ENCODE results near the gene PANK4. TPM values are rescaled to one million over a fixed set of nuclear protein-coding genes. Genes with fewer than 3 reads are reported as not detected.

PANK4 gene
- total and polyA plus RNA-seq, 12 donors = 13.8 to 50.2 (median 28.4) TPM

DNA sequence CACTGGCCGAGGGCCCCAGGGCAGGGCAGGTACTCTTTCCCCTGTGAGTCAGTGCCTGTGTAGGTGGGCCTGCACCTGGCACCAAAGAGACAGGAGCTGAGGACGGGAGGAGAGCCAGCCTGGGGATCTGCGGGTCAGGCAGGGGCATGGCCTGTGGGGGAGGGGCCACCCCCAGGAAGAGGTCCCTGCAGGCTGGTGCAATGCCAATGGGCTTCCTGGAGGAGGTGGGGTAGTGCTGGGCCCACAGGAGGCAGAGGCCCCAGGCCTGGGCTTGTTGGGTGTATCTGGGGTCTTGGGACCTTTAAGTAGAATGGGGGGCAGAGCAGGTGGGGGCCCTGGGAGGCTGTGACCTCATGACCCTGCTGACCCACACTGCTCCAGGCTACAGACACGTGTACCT lies 27.1 kb downstream of the PANK4 start:
- intact Hi-C loops (cut with DNase I) = no loop called here
- no peak for TF ChIP-seq CTCF (IDR thresholded peaks at IDR 0.05)
- no peak for TF ChIP-seq POLR2A (IDR thresholded peaks at IDR 0.05)
- Histone ChIP-seq H3K27ac (no peak overlapping the region), H3K27me3 (peaks cover 13% of the 10 kb centered on the region), H3K4me3 (no peak overlapping the region), H3K9me3 (replicated peaks in 1 of 3) (no peaks in the 10 kb centered on the region), H3K4me1 (replicated peaks in 1 of 2) (peaks cover 0 to 7% of the 10 kb centered on the region in 2 donors), H3K36me3 (replicated peaks in 1 of 2) (no peaks in the 10 kb centered on the region)
- DNase-seq = no peak
- WGBS, 4 donors = 52 to 70% (median 59%) methylated on average over 2 to 4 of the region's 4 CpGs

DNA sequence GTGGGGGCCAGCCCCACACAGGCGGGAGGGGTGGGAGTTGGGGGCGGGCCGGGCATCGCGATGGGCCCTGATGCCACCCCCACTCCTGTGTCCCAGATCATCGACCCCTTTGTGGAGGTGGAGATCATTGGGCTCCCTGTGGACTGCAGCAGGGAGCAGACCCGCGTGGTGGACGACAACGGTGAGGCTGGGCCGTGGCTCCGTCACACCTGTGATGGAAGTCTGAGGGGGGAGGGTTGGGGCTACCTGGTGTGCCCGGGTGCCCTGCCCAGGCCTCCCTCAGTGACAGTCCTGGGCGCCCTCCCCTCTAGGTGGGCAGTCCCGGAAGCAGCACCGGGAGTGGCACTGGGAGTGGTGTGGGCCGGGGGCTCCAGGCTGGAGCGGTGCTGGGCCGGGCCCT lies 27.7 kb downstream of the PANK4 start:
- WGBS, 4 donors = 79 to 82% (median 82%) methylated on average over 11 to 19 of the region's 19 CpGs; no CpG with 5 or more reads in 1 of the 4 donors
- Histone ChIP-seq H3K9me3 (replicated peaks in 1 of 3) (no peaks in the 10 kb centered on the region), H3K4me3 (no peak overlapping the region), H3K36me3 (replicated peaks in 1 of 2) (no peaks in the 10 kb centered on the region), H3K27ac (no peak overlapping the region), H3K27me3 (peaks cover 13% of the 10 kb centered on the region), H3K4me1 (replicated peaks in 1 of 2) (peaks cover 0 to 12% of the 10 kb centered on the region in 2 donors)
- no peak for DNase-seq
- TF ChIP-seq POLR2A (IDR thresholded peaks at IDR 0.05) (no peak), CTCF (IDR thresholded peaks at IDR 0.05) (no peak)
- intact Hi-C loops (cut with DNase I) = no loop called here

GRCh38 chr1:2497891-2498290 lies 28.5 kb downstream of the PANK4 start:
- no peak for DNase-seq
- TF ChIP-seq CTCF (IDR thresholded peaks at IDR 0.05) (no peak), POLR2A (IDR thresholded peaks at IDR 0.05) (no peak)
- intact Hi-C loops (cut with DNase I) = no loop called here
- H3K4me3 ChIP-seq = no peak overlapping the region
- no peaks in the 10 kb centered on the region for H3K36me3 ChIP-seq (replicated peaks in 1 of 2)
- H3K9me3 ChIP-seq (replicated peaks in 1 of 3) = no peaks in the 10 kb centered on the region
- 68 to 80% (median 70%) methylated on average over 1 to 4 of the region's 4 CpGs; no CpG with 5 or more reads in 1 of the 4 donors for WGBS, 4 donors
- H3K27me3 ChIP-seq = peaks cover 13% of the 10 kb centered on the region
- no peak overlapping the region for H3K27ac ChIP-seq
- H3K4me1 ChIP-seq (replicated peaks in 1 of 2) = peaks cover 0 to 12% of the 10 kb centered on the region in 2 donors

DNA sequence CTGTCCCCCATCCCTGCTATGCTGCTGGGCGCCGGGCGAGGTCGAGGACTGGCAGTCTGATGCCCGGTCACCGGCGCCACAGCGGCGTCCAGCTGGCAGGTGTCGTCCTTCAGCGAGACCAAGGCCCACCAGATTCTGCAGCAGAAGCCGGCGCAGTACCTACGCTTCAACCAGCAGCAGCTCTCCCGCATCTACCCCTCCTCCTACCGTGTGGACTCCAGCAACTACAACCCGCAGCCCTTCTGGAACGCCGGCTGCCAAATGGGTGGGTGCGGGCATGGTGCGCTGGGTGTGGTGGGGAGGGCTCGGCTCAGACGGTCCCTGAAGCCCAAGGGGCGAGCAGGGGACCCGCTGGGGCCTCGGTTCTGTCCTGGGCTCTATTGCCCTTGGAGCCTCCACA lies 29.6 kb downstream of the PANK4 start:
- DNase-seq = no peak
- 88 to 92% (median 92%) methylated on average over 17 to 26 of the region's 26 CpGs for WGBS, 4 donors
- Histone ChIP-seq H3K27me3 (peaks cover 8% of the 10 kb centered on the region), H3K4me1 (replicated peaks in 1 of 2) (peaks cover 0 to 12% of the 10 kb centered on the region in 2 donors), H3K27ac (no peak overlapping the region), H3K4me3 (no peak overlapping the region), H3K36me3 (replicated peaks in 1 of 2) (no peaks in the 10 kb centered on the region), H3K9me3 (replicated peaks in 1 of 3) (no peaks in the 10 kb centered on the region)
- TF ChIP-seq POLR2A (IDR thresholded peaks at IDR 0.05) (no peak), CTCF (IDR thresholded peaks at IDR 0.05) (no peak)
- intact Hi-C loops (cut with DNase I) = no loop called here
